ENCODE measurements around the gene EVX1. TPM values are rescaled to one million over a fixed set of nuclear protein-coding genes. Genes with fewer than 3 reads are reported as not detected.

The EVX1 gene
- total RNA-seq, 6 experiments from 2014 or later, result not detected

- Mint-ChIP-seq H3K4me1 (ENCODE audit: low read depth) (peaks cover 14% of the 10 kb centered on the region), H3K36me3 (ENCODE audit: low read depth) (no peaks in the 10 kb centered on the region), H3K4me3 (no peak overlapping the region), H3K27ac (no peak overlapping the region), H3K9me3 (no peaks in the 10 kb centered on the region), H3K27me3 (ENCODE audit: insufficient read depth) (peaks cover 6% of the 10 kb centered on the region)
- TF ChIP-seq CTCF (IDR thresholded peaks at IDR 0.05), result no peak
- no peak for DNase-seq
Measured at GRCh38 chr7:27213433-27214238, 29.0 kb upstream of the EVX1 start.

GRCh38 chr7:27214239-27214950, 28.2 kb upstream of the EVX1 start:
- Mint-ChIP-seq H3K9me3 (no peaks in the 10 kb centered on the region), H3K27me3 (ENCODE audit: insufficient read depth) (peaks cover 6% of the 10 kb centered on the region), H3K4me3 (no peak overlapping the region), H3K4me1 (ENCODE audit: low read depth) (peaks cover 14% of the 10 kb centered on the region), H3K36me3 (ENCODE audit: low read depth) (no peaks in the 10 kb centered on the region), H3K27ac (no peak overlapping the region; the same call in 1 of the 2 replicates)
- TF ChIP-seq CTCF (IDR thresholded peaks at IDR 0.05), result no peak
- DNase-seq, result no peak

- Mint-ChIP-seq H3K9me3 (no peaks in the 10 kb centered on the region), H3K4me1 (ENCODE audit: low read depth) (peaks cover 11% of the 10 kb centered on the region), H3K36me3 (ENCODE audit: low read depth) (no peaks in the 10 kb centered on the region), H3K4me3 (no peak overlapping the region), H3K27ac (no peak overlapping the region), H3K27me3 (ENCODE audit: insufficient read depth) (peaks cover 13% of the 10 kb centered on the region)
- TF ChIP-seq CTCF (IDR thresholded peaks at IDR 0.05), result no peak
- no peak for DNase-seq
Measured at GRCh38 chr7:27215356-27215755, 27.2 kb upstream of the EVX1 start.

- TF ChIP-seq CTCF (IDR thresholded peaks at IDR 0.05), result no peak
- Mint-ChIP-seq H3K4me3 (no peak overlapping the region), H3K27me3 (ENCODE audit: insufficient read depth) (peaks cover 16% of the 10 kb centered on the region), H3K9me3 (no peaks in the 10 kb centered on the region), H3K27ac (no peak overlapping the region), H3K4me1 (ENCODE audit: low read depth) (peaks cover 7% of the 10 kb centered on the region), H3K36me3 (ENCODE audit: low read depth) (no peaks in the 10 kb centered on the region)
- no peak for DNase-seq
Measured at GRCh38 chr7:27217951-27218350, 24.7 kb upstream of the EVX1 start.

- TF ChIP-seq CTCF (IDR thresholded peaks at IDR 0.05), result no peak
- H3K4me1 Mint-ChIP-seq (ENCODE audit: low read depth), result no peaks in the 10 kb centered on the region
- H3K27me3 Mint-ChIP-seq (ENCODE audit: insufficient read depth), result peaks cover 21% of the 10 kb centered on the region
- H3K9me3 Mint-ChIP-seq, result no peaks in the 10 kb centered on the region
- H3K27ac Mint-ChIP-seq, result no peak overlapping the region
- H3K36me3 Mint-ChIP-seq (ENCODE audit: low read depth), result no peaks in the 10 kb centered on the region
- no peak for DNase-seq
- H3K4me3 Mint-ChIP-seq, result no peak overlapping the region
Measured at GRCh38 chr7:27219821-27220220, 22.8 kb upstream of the EVX1 start.
